AG09319 (cell line): ENCODE results near the gene ZNF787.

Experiments used
- DNase-seq: peaks from one replicate; pipeline ENCODE4 v3.0.0-alpha.2; 2010; ENCODE audit warnings: low read depth; ENCODE audit errors: extremely low read depth
- CTCF ChIP-seq: IDR thresholded peaks from 2 replicates; pipeline ENCODE4 v1.5.1; 2011; ENCODE audit warnings: low read depth, mild to moderate bottlenecking, inconsistent platforms, low read length, moderate library complexity

The ZNF787 gene

GRCh38 chr19:56121180-56122167 lies at the start of gene ZNF787:
Gene ZNF787, minus strand, starts transcription at chr19:56121295. Its CDS starts 18,078 bp downstream, at chr19:56103217.
- no peak for TF ChIP-seq CTCF
- peak; percentile 96 for DNase-seq

DNA sequence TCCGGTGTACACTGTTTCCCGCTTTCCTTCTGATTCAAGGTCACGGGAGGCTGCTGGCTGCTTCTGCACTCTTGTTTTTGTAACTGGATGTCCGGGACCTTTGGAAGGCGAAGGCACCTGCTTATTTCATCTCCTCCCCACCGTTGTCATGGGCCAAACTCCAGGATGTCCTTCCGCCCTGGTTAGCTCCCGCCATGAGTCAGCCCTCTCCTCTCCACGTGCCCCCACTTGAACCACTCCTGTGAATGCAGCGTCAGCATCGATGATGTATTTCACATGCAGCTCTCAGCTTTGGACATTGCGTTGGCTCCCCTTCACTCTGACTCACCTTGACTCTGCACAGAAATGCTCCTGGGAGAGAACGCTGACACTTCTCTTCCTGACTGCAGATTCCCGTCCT lies 49.2 kb upstream of the ZNF787 start:
- no peak for TF ChIP-seq CTCF
- no peak for DNase-seq

GRCh38 chr19:56167064-56167578 lies 46.0 kb upstream of the ZNF787 start:
- no peak for DNase-seq

DNA sequence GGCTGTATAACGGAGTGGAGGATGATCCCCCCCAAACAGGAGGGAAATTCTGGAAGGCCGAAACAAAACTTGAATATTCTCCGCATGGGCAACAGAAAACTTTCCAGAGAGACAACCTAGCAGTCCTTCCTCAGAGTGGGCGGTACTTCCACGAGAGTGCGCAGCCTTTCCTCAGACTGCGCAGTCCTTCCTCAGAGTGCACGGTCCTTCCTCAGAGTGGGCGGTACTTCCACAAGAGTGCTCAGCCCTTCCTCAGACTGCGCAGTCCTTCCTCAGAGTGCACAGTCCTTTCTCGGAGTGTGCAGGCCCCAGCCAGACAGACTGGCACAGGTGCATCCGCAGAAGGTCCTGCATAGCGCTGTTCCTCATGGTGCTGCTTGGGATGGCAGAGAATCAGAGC lies 42.0 kb upstream of the ZNF787 start:
- no peak for DNase-seq
- TF ChIP-seq CTCF = no peak

More at GRCh38 chr19:56167064-56167578, 46.0 kb upstream of the ZNF787 start:
- TF ChIP-seq CTCF = no peak

DNA sequence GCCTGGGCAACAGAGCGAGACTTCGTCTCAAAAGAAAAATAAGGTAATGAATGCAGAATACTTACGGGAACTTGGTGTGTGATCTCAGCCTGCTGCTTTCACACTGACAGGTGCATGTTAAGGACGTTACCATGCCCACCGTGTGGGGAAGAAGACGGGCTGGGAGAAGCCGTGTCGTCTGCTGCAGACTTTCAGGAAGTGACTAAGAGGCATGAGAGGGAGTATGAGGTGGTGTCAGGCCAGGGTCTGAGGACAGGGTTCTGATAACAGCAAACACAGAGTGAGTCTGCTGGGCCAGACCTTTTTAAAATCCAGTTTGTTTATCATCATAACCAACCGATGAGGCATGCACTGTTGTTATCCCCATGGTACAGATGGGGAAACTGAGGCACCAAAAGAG lies 41.2 kb upstream of the ZNF787 start:
- DNase-seq = no peak
- no peak for TF ChIP-seq CTCF

- DNase-seq = no peak
- no peak for TF ChIP-seq CTCF
Measured at GRCh38 chr19:56161534-56161933, 40.4 kb upstream of the ZNF787 start.

DNA sequence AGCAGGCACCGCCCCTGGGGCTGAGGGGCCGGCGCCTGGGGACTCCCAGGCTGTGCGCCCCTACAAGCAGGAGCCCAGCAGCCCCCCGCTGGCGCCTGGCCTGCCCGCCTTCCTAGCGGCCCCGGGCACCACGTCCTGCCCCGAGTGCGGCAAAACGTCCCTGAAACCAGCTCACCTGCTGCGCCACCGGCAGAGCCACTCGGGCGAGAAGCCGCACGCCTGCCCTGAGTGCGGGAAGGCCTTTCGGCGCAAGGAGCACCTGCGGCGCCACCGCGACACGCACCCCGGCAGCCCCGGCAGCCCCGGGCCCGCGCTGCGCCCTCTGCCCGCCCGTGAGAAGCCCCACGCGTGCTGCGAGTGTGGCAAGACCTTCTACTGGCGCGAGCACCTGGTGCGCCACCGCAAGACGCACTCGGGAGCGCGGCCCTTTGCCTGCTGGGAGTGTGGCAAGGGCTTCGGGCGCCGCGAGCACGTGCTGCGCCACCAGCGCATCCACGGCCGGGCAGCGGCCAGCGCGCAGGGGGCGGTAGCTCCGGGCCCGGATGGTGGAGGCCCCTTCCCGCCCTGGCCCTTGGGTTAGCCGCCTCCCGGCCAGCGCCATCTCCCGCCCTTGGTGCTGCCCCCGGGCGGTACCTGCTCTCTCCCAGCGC lies 38.7 kb upstream of the ZNF787 start:
- TF ChIP-seq CTCF = no peak
- no peak for DNase-seq
